Stimulated activated naive CD4-positive, alpha-beta T cell treated with Interleukin-2 at 50 U/mL for 16 hours (primary cell): Measurements from ENCODE around the gene BBLN.

ENCODE experiments used
- DNase-seq: peaks from one replicate; lab custom pipeline; 2025; lab: John Stamatoyannopoulos, UW

BBLN gene

DNA sequence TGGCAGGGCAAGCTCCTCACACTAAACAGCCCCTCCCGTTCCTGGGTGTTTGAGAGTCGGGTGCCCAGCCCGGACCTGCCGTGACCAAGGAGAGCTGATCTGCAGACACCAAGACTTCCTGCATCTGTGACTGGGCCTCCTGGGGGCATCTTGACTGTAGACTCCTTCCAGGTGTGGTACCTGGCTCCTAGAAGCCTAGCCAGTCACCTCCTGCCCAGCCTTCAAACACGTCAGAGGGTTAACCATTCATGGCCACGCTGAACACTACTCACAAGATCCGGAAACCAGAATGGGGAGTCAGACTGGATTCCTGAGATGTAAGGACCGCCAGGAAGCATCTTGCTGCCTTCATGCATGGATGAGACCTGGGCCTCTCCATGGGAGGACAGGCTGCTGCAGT is 14.5 kb upstream of the BBLN start:
- no peak for DNase-seq

DNA sequence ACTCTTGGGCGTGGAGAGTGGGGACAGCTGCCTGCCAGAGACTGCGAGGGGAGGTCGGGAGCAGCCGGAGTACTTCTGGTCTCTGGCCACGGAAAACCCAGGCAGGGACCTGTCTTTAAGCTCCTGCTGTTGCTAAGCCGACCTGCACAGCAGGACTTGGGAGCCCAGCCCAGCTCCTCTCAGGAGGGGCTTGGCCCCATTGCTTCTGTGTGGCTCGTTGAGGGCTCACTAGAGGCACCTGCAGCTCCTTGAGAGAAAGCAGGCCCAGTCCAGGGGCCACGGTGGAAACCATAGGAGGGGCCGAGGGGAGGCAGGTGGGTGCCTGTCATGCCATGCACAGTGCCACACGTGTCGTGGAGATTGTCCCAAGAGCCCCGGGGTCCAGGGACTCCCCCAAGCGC is 14.1 kb upstream of the BBLN start:
- DNase-seq = no peak

DNA sequence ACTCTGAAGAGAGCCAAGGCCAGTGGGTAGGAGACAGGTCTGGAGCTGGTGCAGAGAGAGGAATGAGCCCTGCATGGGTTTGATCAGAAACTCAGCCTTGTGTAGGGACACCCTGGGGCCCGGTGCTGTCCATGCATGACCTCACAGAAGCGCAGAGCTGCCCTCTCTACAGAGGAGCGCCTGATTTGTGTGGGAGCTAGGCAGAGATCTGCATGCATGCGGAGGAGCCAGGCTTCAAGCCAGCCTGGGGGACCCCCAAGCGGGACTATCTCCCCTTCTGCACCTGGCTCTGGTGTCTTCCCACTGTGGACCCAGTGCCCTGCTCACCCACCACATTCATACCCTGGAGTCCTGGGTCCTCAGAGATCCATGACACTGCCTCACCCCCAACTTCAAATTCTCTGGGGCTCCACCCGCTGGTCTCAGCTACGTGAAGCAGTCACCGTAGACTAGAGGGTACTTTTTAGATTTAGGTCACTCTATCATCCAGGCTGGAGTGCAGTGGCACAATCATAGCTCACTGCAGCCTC is 13.4 kb upstream of the BBLN start:
- DNase-seq = no peak

DNA sequence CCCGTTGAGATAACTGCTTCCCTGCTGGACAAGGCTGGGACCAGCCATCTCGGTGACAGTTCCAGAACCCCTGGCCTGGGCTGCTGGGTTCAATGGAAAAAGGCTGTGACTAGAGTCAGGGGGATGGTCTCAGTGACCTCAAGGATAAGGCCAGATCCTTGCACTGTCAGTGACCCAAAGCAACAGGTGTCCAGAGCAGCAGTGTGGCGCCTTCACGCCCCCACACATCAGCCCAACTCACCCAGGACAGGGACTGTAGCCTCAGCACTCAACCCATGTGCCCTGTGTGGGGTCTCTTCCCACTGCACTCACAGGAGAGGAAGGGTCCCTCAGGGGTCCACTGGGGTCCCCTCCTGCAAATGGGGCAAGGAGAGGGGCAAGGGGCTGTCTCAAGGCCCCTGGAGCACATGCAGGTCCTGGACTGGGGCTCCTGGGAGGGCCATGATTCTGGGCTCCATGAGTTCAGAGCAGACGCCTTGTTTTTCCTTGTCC is 11.5 kb upstream of the BBLN start:
- DNase-seq = no peak

DNA sequence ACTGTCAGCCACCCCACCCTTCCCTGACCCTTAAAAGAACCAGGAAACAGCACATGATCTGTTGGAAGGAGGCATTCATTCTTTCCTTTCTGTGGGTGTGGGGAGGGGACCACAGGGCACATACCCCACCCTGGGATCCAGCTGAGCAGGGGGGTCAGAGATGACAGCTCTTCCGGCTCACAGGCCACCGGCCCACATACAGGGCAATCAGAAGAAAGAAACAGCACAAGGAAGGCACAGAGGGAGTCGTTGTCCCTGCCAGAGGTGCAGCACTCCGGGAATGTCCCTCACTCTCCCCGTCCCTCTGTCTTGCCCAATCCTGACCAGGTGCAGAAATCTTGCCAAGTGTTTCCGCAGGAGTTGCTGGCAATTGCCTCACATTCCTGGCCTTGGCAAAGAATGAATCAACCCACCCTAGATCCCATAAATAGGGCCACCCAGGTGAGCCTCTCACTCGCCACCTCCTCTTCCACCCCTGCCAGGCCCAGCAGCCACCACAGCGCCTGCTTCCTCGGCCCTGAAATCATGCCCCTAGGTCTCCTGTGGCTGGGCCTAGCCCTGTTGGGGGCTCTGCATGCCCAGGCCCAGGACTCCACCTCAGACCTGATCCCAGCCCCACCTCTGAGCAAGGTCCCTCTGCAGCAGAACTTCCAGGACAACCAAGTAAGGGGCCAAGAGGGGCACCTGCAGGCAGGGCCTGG is 10.9 kb upstream of the BBLN start, which contains the start of gene LCN2:
Gene LCN2 (plus strand): TSS at position 453 of the 701 bp plus-strand sequence. CDS start 73 bp downstream, at position 526.
- no peak for DNase-seq

DNA sequence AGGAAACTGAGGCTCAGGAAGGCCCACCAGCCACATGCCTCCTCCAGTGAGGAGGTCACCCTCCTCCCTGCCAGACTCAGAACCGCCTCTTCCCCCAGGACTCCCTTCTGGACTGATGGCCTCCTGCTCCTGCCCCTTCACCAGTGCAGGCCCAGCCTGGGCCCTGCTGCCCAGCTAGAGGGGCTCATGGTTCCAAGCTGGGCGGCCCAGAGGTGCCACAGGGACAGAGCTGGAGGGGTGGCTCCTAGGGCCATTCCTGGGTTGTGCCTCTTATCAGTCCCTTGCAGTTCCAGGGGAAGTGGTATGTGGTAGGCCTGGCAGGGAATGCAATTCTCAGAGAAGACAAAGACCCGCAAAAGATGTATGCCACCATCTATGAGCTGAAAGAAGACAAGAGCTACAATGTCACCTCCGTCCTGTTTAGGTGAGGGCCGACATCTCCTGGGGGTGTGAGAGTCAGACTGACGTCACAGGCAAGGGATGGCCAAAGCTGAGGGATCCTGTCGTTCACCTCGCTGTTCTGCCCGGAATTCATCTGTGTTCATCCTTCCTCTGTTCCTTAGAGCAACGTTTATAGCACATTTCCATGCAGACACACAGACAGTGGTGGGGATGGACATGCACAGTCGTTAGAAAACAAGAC is 10.0 kb upstream of the BBLN start:
- no peak for DNase-seq

DNA sequence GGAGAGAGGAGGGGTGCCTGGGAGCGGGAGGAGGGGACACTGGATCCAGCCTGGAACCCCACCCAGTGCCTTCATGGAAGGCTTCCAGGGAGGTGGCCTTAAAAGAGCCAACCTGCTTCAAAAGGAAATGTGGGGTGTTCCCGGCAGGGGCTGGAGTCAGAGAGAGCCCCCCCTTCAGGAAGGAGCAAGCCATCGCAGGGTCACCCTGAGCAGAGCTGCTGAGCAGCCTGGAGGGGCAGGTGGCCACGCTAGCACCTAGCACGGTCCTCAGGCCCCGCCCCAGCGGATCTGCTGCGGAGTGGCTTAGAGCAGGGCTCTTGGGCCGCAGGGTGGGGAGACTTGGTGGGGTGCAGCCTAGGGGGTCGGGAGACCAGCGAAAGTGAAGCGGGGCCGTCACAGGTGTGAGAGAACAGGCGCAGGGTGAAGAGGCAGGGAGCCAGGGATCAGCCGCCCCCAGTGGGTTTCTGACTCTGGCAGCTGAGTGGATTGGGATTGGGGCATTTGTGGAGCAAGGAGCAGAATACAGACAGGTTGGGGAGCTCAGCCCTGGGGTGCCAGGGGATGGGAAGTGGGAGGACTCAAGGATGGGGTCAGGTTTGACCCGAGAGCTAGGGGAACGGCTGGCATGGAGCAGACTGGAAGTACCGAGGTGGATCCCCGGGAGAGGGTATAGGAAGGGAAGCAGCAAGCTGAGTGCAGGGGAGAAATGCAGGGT is 9.3 kb upstream of the BBLN start:
- DNase-seq = no peak

DNA sequence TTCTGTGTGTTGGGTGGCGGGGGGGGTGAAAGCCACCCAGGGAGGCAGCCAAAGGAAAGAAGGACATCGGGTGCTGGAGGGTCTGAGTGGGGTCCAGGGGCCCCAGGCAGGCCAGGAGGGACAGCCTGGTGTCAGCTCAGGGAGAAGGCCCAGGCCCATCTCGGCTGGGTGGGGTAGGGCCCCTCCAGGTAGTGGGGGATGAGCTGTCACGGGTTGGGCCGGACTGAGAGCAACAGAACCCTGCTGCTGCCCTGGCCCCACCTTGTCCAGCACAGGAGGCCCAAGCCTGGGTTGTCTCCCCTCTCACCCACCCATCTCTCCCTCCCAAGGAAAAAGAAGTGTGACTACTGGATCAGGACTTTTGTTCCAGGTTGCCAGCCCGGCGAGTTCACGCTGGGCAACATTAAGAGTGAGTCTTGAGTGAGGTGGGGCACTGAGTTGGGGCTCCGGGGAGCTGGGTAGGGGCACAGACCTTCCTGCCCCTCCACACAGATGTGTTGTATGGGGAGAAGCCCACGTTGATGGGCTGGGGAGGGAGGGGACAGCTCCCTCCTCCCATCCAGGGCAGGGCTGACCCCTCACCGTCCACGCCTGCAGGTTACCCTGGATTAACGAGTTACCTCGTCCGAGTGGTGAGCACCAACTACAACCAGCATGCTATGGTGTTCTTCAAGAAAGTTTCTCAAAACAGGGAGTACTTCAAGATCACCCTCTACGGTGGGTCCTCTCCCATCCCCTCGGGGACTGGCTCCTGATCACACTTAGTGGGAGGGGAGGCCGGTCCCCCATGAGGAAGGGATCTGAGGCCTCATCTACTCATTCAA is 8.5 kb upstream of the BBLN start:
- no peak for DNase-seq

DNA sequence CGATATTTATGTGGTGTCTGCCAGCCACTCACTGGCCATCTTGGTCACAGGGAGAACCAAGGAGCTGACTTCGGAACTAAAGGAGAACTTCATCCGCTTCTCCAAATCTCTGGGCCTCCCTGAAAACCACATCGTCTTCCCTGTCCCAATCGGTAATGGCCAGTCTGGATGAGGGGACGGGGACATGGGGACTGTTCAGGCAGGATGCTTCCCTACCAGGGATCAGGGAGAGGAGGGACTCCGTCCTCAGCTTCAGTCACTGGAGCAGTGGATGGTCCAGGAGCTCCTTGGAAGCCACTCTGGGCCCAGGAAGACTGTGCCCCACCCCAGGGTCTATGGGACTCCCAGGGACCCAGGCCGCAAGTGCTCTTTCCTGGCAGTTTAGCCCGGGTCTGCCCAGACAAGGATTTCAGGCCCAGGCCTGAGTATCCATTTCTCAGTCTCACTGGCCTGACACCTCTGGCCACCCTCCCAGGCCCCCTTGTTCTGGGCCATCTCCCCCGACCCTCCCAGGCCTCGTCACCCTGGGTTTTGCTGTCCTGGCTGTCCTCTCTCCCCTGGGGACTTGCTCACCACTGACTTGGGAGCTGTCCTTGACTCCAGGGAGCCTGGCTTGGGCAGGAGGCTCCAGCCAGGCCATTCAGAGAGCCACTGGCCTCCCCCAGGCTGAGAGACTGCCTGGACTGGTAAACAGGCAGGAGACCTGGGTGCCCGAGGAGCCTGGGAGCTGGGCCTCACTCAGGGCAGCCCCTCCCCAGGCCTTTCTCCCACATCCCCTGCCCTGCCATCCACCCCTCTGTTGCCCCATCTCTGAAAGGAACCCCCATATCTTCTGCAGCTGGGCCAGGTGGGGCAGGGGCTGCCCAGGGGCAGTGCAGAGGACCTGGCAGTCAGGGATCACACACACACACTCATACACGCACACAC is 7.7 kb upstream of the BBLN start:
- no peak for DNase-seq

DNA sequence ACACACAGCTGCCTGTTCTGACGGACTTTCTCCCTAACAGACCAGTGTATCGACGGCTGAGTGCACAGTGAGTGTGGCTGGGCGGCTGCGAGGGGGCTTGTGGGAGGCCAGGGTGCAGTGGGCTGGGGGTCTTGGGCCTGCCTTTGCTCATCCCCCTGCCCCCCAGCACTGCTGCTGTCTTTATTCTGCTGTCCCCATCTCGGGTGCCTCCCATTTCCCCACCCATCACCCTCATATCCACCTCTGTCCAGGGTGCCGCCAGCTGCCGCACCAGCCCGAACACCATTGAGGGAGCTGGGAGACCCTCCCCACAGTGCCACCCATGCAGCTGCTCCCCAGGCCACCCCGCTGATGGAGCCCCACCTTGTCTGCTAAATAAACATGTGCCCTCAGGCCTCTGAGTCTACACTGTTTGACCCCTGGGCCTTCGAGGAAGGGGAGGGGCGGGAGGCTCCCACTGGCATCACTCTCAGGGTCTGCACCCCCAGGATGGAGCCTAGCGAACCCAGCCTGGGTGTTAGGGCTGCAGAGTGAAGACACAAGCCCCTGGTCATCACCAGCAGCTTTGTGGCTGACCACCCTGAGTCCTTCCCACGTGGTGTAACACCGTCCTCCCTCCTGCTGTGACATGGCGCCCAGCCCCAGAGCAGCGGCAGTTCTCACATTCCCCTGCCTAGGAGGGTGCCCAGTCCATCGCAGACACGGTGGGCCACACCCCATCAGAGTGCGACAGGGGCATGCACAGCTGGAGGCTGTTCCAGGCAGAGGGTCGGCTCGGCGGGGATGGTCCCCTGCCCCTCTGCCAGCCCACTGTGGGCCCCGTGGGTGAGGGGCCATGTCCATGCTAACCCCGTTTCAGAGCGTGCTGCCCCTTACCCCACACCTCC is 6.8 kb upstream of the BBLN start:
- DNase-seq = no peak

DNA sequence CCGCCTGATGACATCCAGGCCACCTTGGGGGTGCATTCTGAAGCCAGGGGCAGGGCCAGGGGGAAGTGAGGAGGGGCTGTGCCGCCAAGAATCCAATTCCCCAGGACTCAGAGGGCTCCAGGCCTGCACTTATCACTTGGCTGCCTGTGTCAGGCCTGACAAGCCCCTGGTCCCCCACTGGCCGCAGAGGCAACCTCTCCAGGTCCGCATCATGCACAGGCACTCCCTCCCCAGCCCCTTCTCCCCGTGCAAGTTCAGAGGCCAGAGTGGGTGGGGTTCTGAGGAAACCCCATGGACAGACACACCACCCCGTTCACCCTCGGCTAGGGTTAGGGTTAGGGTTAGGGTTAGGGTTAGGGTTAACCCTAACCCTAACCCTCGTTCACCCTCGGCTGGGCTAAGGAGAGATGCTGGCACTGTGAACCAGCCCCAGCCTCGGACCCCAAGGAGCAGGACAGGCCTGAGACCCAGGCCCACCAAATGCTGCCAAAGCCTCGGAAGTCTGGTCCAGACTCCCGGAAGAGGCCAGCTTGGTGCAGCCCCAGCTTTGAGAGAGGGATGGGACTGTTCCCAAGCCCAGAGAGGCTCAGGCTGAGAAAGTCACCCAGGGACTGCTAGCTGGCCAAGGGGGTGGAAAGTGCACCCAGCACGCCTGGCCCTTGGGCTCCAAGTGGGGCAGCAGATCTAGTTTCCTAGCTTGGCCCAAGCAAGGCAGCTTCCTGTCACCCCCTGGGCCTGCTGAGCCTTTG is 5.9 kb upstream of the BBLN start:
- DNase-seq = no peak

DNA sequence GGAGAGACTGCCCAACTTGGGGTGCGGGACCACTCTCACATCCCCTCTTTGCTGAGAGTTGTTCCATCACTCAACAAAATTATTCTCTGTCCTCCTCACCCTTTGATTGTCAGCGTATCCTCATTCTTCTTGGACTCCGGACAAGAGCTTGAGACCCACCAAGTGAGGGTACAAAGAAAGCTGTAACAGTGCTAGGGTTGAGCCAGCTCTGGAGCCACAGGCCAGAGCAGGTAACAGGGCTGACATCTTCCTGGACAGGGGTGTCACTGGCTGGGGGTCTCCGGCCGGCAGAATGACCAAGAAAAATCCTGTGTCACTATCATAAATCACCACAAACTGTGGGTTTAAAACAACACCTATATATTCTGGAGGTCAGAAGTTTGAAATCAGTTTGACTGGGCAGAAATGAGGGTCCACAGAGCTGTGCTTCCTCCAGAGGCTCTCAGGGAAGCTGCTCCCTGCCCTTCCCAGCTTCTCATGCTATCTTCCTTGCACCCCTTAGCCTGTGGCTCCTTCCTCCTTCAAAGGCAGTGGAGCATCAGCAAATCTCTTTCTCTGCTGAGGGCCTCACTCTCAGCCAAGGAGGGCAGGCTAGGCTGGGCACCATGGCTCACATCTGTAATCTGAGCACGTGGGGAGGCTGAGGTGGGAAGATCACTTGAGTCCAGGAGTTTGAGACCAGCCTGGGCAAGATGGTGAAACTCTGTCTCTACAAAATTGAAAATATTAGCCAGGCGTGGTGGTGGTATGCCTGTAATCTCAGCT is 4.1 kb upstream of the BBLN start:
- no peak for DNase-seq

DNA sequence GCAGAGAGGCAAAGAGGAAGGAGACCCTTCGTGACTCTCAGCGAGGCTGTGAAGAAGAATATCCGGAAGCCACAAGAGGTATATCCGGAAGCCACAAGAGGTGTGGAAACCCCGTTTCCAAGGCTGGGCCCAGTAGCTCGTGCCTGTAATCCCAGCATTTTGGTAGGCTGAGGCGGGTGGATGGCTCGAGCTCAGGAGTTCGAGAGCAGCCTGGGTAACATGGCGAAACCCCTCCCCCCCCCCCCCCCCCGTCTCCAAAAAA is 612 bp upstream of the BBLN start:
- peak; percentile 35 for DNase-seq

DNA sequence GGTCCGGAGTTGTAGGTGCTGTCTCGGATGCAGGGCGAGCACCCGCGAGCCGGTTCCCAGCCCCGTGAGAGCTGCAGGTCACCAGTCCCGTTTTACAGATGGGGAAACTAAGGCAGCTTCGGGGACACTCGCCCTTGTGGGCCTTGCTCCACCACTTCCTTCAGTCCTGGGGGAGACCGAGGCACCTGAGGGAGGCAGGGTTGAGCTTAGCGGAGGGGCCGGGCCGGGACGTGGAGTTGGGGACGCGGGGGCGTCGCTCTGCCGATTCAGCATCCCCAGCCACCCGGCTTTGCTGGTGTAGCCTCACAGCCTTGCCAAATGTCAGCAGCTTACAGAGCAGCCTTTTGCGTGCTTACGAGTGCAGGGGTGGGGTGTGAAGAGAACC is 530 bp downstream of the BBLN start:
- DNase-seq = peak; percentile 56

DNA sequence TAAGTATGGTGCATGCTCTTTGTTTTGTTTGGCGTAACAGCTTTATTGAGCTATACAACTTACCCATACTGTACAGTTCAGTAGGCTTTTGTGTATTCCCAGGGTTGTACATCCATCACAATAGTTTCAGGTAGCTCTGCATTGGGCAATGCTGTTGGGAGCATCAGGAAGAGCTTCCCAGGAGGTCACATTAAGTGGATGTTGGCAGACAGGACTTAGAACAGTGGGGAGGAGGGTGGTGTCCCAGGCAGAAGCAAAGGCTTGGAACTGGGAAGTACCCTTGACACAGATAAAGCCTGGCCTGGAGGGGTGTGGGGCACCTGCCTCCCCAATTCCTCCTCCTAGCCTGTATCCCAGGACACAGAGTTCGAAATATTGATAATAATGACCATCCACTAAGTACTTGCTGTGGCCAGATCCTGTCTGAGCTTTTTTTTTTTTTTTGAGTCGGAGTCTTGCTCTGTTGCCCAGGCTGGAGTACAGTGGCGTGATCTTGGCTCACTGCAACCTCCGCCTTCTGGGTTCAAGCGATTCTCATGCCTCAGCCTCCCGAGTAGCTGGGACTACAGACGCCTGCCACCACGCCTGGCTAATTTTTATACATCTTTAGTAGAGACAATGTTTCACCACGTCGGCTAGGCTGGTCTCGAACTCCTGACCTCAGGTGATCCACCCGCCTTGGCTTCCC is 1.3 kb downstream of the BBLN start:
- DNase-seq = no peak

DNA sequence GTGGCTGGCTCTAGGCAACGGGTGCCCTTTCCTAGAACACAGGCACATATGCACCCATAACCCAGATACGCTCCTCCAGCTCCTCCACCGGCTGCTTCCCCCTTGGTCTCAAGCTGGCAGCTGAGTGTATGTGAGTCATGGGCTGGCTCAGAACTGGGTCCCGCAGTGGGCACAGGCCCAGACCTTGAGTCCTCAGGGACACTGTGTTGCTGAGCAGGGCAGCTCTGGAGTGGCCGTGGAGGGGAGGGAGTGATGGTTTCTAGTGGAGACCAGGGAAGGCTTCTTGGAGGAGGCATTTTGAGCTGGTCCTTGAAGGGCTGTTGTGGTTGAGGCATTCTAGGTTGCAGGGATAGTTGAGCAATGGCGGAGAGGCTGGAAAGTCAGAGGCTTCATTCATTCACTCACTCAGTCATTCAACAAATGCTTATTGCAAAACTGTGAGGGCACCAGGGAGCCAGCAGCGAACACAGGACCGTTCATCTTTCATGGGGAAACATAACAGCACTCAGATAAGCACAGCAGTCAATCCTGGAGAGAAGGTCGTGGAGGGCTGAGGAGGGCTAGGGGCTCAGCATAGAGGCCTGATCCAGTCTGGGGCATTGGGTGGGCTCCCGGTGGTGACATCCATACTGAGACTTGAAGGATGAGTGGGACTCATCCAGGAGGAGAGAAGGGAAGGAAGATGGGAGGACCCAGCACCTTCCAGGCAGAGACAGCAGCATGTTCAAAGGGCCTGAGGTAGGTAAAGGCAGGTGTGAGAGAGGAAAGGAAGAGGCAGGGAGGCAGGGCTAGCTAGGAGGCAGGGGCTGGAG is 2.4 kb downstream of the BBLN start:
- DNase-seq = no peak

DNA sequence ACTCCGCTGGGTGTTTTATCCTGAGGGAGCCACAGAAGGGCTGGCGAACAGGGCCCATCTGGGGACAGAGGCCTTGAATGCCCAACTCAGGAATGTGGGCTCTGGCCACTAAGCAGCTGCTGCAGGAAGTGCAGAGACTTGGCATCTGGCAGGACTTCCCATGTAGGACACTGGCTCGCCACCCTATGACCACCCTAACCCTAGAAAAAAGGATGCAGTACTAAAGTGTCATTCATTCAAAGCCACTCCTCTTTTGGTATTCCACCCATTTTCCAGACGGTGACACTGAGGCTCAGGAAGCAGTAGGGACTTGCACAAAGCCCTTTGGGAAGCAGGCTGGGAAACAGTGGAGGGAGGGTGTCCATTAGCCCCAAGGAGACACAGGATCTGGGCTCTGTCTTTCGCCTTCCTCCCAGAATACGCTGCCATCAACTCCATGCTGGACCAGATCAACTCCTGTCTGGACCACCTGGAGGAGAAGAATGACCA is 3.0 kb downstream of the BBLN start:
- DNase-seq = no peak
